ENCODE measurements around the gene TOX2.

TOX2 gene

GRCh38 chr20:44087857-44088120 is 173.1 kb downstream of the TOX2 start:
- no peak for FAIRE-seq
- TF ChIP-seq PAX5 (IDR thresholded peaks at IDR 0.05; ENCODE audit: insufficient read depth, low read length, severe bottlenecking) (no peak), POLR2A (IDR thresholded peaks at IDR 0.05; ENCODE audit: low read depth, low read length) (no peak), POU2F2 (IDR thresholded peaks at IDR 0.05; ENCODE audit: low read depth, low read length) (no peak), POLR2AphosphoS5 (IDR thresholded peaks at IDR 0.05; ENCODE audit: low read depth, low read length) (no peak), SPI1 (IDR thresholded peaks at IDR 0.05; ENCODE audit: low read depth, low read length) (no peak), TAF1 (IDR thresholded peaks at IDR 0.05; ENCODE audit: low read depth, low read length) (no peak)
- no peak for DNase-seq (ENCODE audit: insufficient read length, low spot score)

- FAIRE-seq, result peak; percentile 72
- no peak for DNase-seq (ENCODE audit: insufficient read length, low spot score)
- TF ChIP-seq POLR2A (IDR thresholded peaks at IDR 0.05; ENCODE audit: low read depth, low read length), result no peak
- no peak for TF ChIP-seq POU2F2 (IDR thresholded peaks at IDR 0.05; ENCODE audit: low read depth, low read length)
- no peak for TF ChIP-seq SPI1 (IDR thresholded peaks at IDR 0.05; ENCODE audit: low read depth, low read length)
- no peak for TF ChIP-seq PAX5 (IDR thresholded peaks at IDR 0.05; ENCODE audit: insufficient read depth, low read length, severe bottlenecking)
- no peak for TF ChIP-seq TAF1 (IDR thresholded peaks at IDR 0.05; ENCODE audit: low read depth, low read length)
- TF ChIP-seq POLR2AphosphoS5 (IDR thresholded peaks at IDR 0.05; ENCODE audit: low read depth, low read length), result no peak
These were observed 175.5 kb downstream of the TOX2 start for GRCh38 chr20:44089987-44090674.

GRCh38 chr20:44091026-44091425 is 176.4 kb downstream of the TOX2 start:
- DNase-seq (ENCODE audit: insufficient read length, low spot score) (no peak), FAIRE-seq (no peak)
- TF ChIP-seq TAF1 (IDR thresholded peaks at IDR 0.05; ENCODE audit: low read depth, low read length) (no peak), SPI1 (IDR thresholded peaks at IDR 0.05; ENCODE audit: low read depth, low read length) (no peak), PAX5 (IDR thresholded peaks at IDR 0.05; ENCODE audit: insufficient read depth, low read length, severe bottlenecking) (no peak), POU2F2 (IDR thresholded peaks at IDR 0.05; ENCODE audit: low read depth, low read length) (no peak), POLR2AphosphoS5 (IDR thresholded peaks at IDR 0.05; ENCODE audit: low read depth, low read length) (no peak)

- FAIRE-seq, result peak; percentile 55
- DNase-seq (ENCODE audit: insufficient read length, low spot score), result no peak
These were observed 178.0 kb downstream of the TOX2 start for GRCh38 chr20:44092551-44093248.

GRCh38 chr20:44093249-44093582 is 178.6 kb downstream of the TOX2 start:
- FAIRE-seq, result peak; percentile 5
- TF ChIP-seq POU2F2 (IDR thresholded peaks at IDR 0.05; ENCODE audit: low read depth, low read length) (no peak), SPI1 (IDR thresholded peaks at IDR 0.05; ENCODE audit: low read depth, low read length) (no peak), POLR2AphosphoS5 (IDR thresholded peaks at IDR 0.05; ENCODE audit: low read depth, low read length) (no peak), TAF1 (IDR thresholded peaks at IDR 0.05; ENCODE audit: low read depth, low read length) (no peak)
- DNase-seq (ENCODE audit: insufficient read length, low spot score), result no peak

More at GRCh38 chr20:44092551-44093248, 178.0 kb downstream of the TOX2 start:
- TF ChIP-seq SPI1 (IDR thresholded peaks at IDR 0.05; ENCODE audit: low read depth, low read length) (no peak), TAF1 (IDR thresholded peaks at IDR 0.05; ENCODE audit: low read depth, low read length) (no peak), POLR2AphosphoS5 (IDR thresholded peaks at IDR 0.05; ENCODE audit: low read depth, low read length) (no peak), POLR2A (IDR thresholded peaks at IDR 0.05; ENCODE audit: low read depth, low read length) (no peak), POU2F2 (IDR thresholded peaks at IDR 0.05; ENCODE audit: low read depth, low read length) (no peak), PAX5 (IDR thresholded peaks at IDR 0.05; ENCODE audit: insufficient read depth, low read length, severe bottlenecking) (no peak)

GRCh38 chr20:44095831-44096230 is 181.2 kb downstream of the TOX2 start:
- TF ChIP-seq POU2F2 (IDR thresholded peaks at IDR 0.05; ENCODE audit: low read depth, low read length), result no peak
- TF ChIP-seq SPI1 (IDR thresholded peaks at IDR 0.05; ENCODE audit: low read depth, low read length), result no peak
- no peak for TF ChIP-seq TAF1 (IDR thresholded peaks at IDR 0.05; ENCODE audit: low read depth, low read length)
- TF ChIP-seq PAX5 (IDR thresholded peaks at IDR 0.05; ENCODE audit: insufficient read depth, low read length, severe bottlenecking), result no peak
- no peak for TF ChIP-seq POLR2AphosphoS5 (IDR thresholded peaks at IDR 0.05; ENCODE audit: low read depth, low read length)
- no peak for TF ChIP-seq POLR2A (IDR thresholded peaks at IDR 0.05; ENCODE audit: low read depth, low read length)
- DNase-seq (ENCODE audit: insufficient read length, low spot score), result no peak
- no peak for FAIRE-seq

- TF ChIP-seq POU2F2 (IDR thresholded peaks at IDR 0.05; ENCODE audit: low read depth, low read length) (no peak), SPI1 (IDR thresholded peaks at IDR 0.05; ENCODE audit: low read depth, low read length) (no peak), POLR2AphosphoS5 (IDR thresholded peaks at IDR 0.05; ENCODE audit: low read depth, low read length) (no peak)
- FAIRE-seq (no peak), DNase-seq (ENCODE audit: insufficient read length, low spot score) (no peak)
These were observed 183.0 kb downstream of the TOX2 start for GRCh38 chr20:44097521-44098255.

GRCh38 chr20:44098256-44098630 is 183.6 kb downstream of the TOX2 start:
- no peak for FAIRE-seq
- DNase-seq (ENCODE audit: insufficient read length, low spot score), result no peak
- TF ChIP-seq POLR2AphosphoS5 (IDR thresholded peaks at IDR 0.05; ENCODE audit: low read depth, low read length) (no peak), TAF1 (IDR thresholded peaks at IDR 0.05; ENCODE audit: low read depth, low read length) (no peak), POU2F2 (IDR thresholded peaks at IDR 0.05; ENCODE audit: low read depth, low read length) (no peak), SPI1 (IDR thresholded peaks at IDR 0.05; ENCODE audit: low read depth, low read length) (no peak), POLR2A (IDR thresholded peaks at IDR 0.05; ENCODE audit: low read depth, low read length) (no peak), PAX5 (IDR thresholded peaks at IDR 0.05; ENCODE audit: insufficient read depth, low read length, severe bottlenecking) (no peak)

GRCh38 chr20:44098657-44099056 is 184.0 kb downstream of the TOX2 start:
- DNase-seq (ENCODE audit: insufficient read length, low spot score), result no peak
- TF ChIP-seq TAF1 (IDR thresholded peaks at IDR 0.05; ENCODE audit: low read depth, low read length), result no peak
- TF ChIP-seq PAX5 (IDR thresholded peaks at IDR 0.05; ENCODE audit: insufficient read depth, low read length, severe bottlenecking), result no peak
- no peak for FAIRE-seq

- FAIRE-seq (no peak), DNase-seq (ENCODE audit: insufficient read length, low spot score) (no peak)
- TF ChIP-seq POU2F2 (IDR thresholded peaks at IDR 0.05; ENCODE audit: low read depth, low read length) (no peak), TAF1 (IDR thresholded peaks at IDR 0.05; ENCODE audit: low read depth, low read length) (no peak), PAX5 (IDR thresholded peaks at IDR 0.05; ENCODE audit: insufficient read depth, low read length, severe bottlenecking) (no peak)
These were observed 185.2 kb downstream of the TOX2 start for GRCh38 chr20:44099832-44100231.

Measured in GM12891 (cell line).